Aorta (tissue), 5 donors: ENCODE data around the gene PRKCE. TPM values are rescaled to one million over a fixed set of nuclear protein-coding genes. Genes with fewer than 3 reads are reported as not detected.
"Not testable (repeated sequence)": the region's sequence is repeated elsewhere in the genome, so short reads cannot be mapped to it uniquely, and the experiment has no call there.

Experiments used
- ATAC-seq: fragments of 200-7000 bp; cut with Tn5 transposase; one replicate; pipeline ENCODE4 v1.9.1; 2022; ENCODE audit warnings: moderate library complexity; ENCODE audit not compliant: low FRiP score
- DNase-seq, 2 donors: peaks; one replicate each; pipeline ENCODE4 v3.0.0-alpha.2; 2020
- H3K27ac ChIP-seq, 2 donors: one replicate each; pipeline ENCODE4 v1.5.1; 2013; ENCODE audit warnings: low read length in 2 of 2, mild to moderate bottlenecking in 2 of 2, moderate library complexity in 2 of 2, control low read depth in 1 of 2, inconsistent platforms in 1 of 2, low read depth in 1 of 2
- H3K27me3 ChIP-seq, 2 donors: one replicate each; pipeline ENCODE4 v1.6.1; 2013; ENCODE audit warnings: control low read depth in 1 of 2, low read length in 1 of 2, mild to moderate bottlenecking in 1 of 2, moderate library complexity in 1 of 2; ENCODE audit not compliant: insufficient read depth in 2 of 2, control insufficient read depth in 1 of 2
- H3K36me3 ChIP-seq, 2 donors: one replicate each; pipeline ENCODE4 v1.6.1; 2013; ENCODE audit warnings: control low read depth in 1 of 2, low read length in 1 of 2, mild to moderate bottlenecking in 1 of 2; ENCODE audit not compliant: insufficient read depth in 2 of 2, control insufficient read depth in 1 of 2
- H3K4me1 ChIP-seq, 2 donors: one replicate each; pipeline ENCODE4 v1.6.1; 2013; ENCODE audit warnings: low read length in 2 of 2, control low read depth in 1 of 2, mild to moderate bottlenecking in 1 of 2, moderate library complexity in 1 of 2; ENCODE audit not compliant: insufficient read depth in 2 of 2, control insufficient read depth in 1 of 2
- H3K4me3 ChIP-seq, 2 donors: one replicate each; pipeline ENCODE4 v1.5.1; 2013; ENCODE audit warnings: low read length in 2 of 2, control low read depth in 1 of 2, mild to moderate bottlenecking in 1 of 2
- H3K9me3 ChIP-seq: one replicate; pipeline ENCODE4 v1.6.1; 2013; ENCODE audit warnings: mild to moderate bottlenecking, low read length; ENCODE audit not compliant: control insufficient read depth
- WGBS, 2 donors: extraction: QIAGEN DNeasy Blood & Tissue Kit; methylation state at CpG; one replicate each; pipeline ENCODE4 v1.1.7; 2013; 5-methylcytosine and 5-hydroxymethylcytosine counted together
- intact Hi-C, 2 donors: fragments of 100-400 bp; cut with DNase I; formaldehyde crosslinking; loops; one replicate each; pipeline versions ENCODE4 v1.14.2 to v1.15.0; 2022
- polyA plus RNA-seq, 2 donors: library from polyadenylated mRNA; stranded (reverse); fragments of 200-250 nt; gene quantifications; one replicate each; pipeline ENCODE4 v1.2.3, GENCODE V29; 2013
- total RNA-seq, 2 donors: library from RNA; stranded (reverse); fragmentation: NEBNext Ultra II Directional; extraction: Animal tissue kit (Norgen Biotek cat#: 25700); gene quantifications; one replicate each; pipeline ENCODE4 v1.2.1, GENCODE V29; 2021
- donor health status: healthy with polysubstance abuse.
- donor health status: Bipolar disorder and iron deficiency.
- donor health status: DM: no; HTN: no; CAD: no.
- donor health status: DM: no; HTN: no; CAD: no.
- donor health status: DM: yes; HTN: yes; CAD: no.

Gene PRKCE
- total and polyA plus RNA-seq, 4 donors = 1.5 to 23.8 (median 11.2) TPM

GRCh38 chr2:46216213-46216612 is 564.7 kb downstream of the PRKCE start:
- intact Hi-C loops = no loop called here
- ATAC-seq (no peak), DNase-seq (no peak)
- Histone ChIP-seq H3K27ac (no peak overlapping the region), H3K9me3 (peaks cover 5% of the 10 kb centered on the region), H3K4me3 (no peak overlapping the region), H3K4me1 (no peaks in the 10 kb centered on the region), H3K27me3 (no peaks in the 10 kb centered on the region), H3K36me3 (no peaks in the 10 kb centered on the region)
- WGBS, 2 donors = 0 to 5% methylated on average over 1 of the region's 1 CpG

- 90 to 95% methylated on average over 1 of the region's 1 CpG for WGBS, 2 donors
- ATAC-seq, H3K27me3 ChIP-seq, intact Hi-C loops, H3K4me3 ChIP-seq, H3K4me1 ChIP-seq, H3K27ac ChIP-seq, H3K36me3 ChIP-seq, H3K9me3 ChIP-seq, DNase-seq: not testable (repeated sequence)
These were observed 572.0 kb downstream of the PRKCE start for GRCh38 chr2:46223514-46223913.

GRCh38 chr2:46225150-46225625 is 573.7 kb downstream of the PRKCE start:
- ATAC-seq (no peak), DNase-seq (no peak)
- H3K4me3 ChIP-seq = no peak overlapping the region
- H3K27ac ChIP-seq = no peak overlapping the region
- no peaks in the 10 kb centered on the region for H3K27me3 ChIP-seq
- WGBS, 2 donors = 71 to 97% methylated on average over 2 of the region's 2 CpGs
- H3K4me1 ChIP-seq = peaks cover 0 to under 1% of the 10 kb centered on the region in 2 donors
- no peaks in the 10 kb centered on the region for H3K9me3 ChIP-seq
- intact Hi-C loops = loop anchor here in 1 of 2 donors (2.0 kb wide), 1 partner anchor 38 kb away; no protein-coding TSS in a partner anchor
- no peaks in the 10 kb centered on the region for H3K36me3 ChIP-seq

GRCh38 chr2:46225730-46226129 is 574.3 kb downstream of the PRKCE start:
- Histone ChIP-seq H3K4me3 (no peak overlapping the region), H3K4me1 (peaks cover 0 to 2% of the 10 kb centered on the region in 2 donors), H3K27me3 (no peaks in the 10 kb centered on the region), H3K36me3 (no peaks in the 10 kb centered on the region), H3K9me3 (no peaks in the 10 kb centered on the region), H3K27ac (no peak overlapping the region)
- ATAC-seq = no peak
- no peak for DNase-seq
- intact Hi-C loops = loop anchor here in 1 of 2 donors (2.0 kb wide), 1 partner anchor 39 kb away; no protein-coding TSS in a partner anchor
- WGBS, 2 donors = 78 to 88% methylated on average over 1 of the region's 1 CpG

GRCh38 chr2:46226620-46227019 is 575.1 kb downstream of the PRKCE start:
- Histone ChIP-seq H3K27me3 (no peaks in the 10 kb centered on the region), H3K4me3 (no peak overlapping the region), H3K36me3 (no peaks in the 10 kb centered on the region), H3K27ac (no peak overlapping the region), H3K9me3 (no peaks in the 10 kb centered on the region), H3K4me1 (peaks cover 0 to 2% of the 10 kb centered on the region in 2 donors)
- no peak for DNase-seq
- intact Hi-C loops = no loop called here
- WGBS, 2 donors = 94 to 95% methylated on average over 6 of the region's 6 CpGs
- no peak for ATAC-seq

- H3K36me3 ChIP-seq = no peaks in the 10 kb centered on the region
- H3K9me3 ChIP-seq = no peaks in the 10 kb centered on the region
- no peak for ATAC-seq
- no peaks in the 10 kb centered on the region for H3K27me3 ChIP-seq
- H3K27ac ChIP-seq = no peak overlapping the region
- 75 to 78% methylated on average over 3 of the region's 3 CpGs for WGBS, 2 donors
- H3K4me1 ChIP-seq = peaks cover 0 to 2% of the 10 kb centered on the region in 2 donors
- DNase-seq = no peak
- no peak overlapping the region for H3K4me3 ChIP-seq
- intact Hi-C loops = no loop called here
These were observed 575.5 kb downstream of the PRKCE start for GRCh38 chr2:46227022-46227421.

- DNase-seq (no peak), ATAC-seq (no peak)
- H3K27ac ChIP-seq = no peak overlapping the region
- no peaks in the 10 kb centered on the region for H3K36me3 ChIP-seq
- no peaks in the 10 kb centered on the region for H3K9me3 ChIP-seq
- no peak overlapping the region for H3K4me3 ChIP-seq
- no peaks in the 10 kb centered on the region for H3K27me3 ChIP-seq
- H3K4me1 ChIP-seq = peaks cover 0 to 2% of the 10 kb centered on the region in 2 donors
- intact Hi-C loops = no loop called here
- 85 to 87% methylated on average over 7 of the region's 7 CpGs for WGBS, 2 donors
These were observed 576.3 kb downstream of the PRKCE start for GRCh38 chr2:46227674-46228289.

GRCh38 chr2:46229134-46230063 is 577.9 kb downstream of the PRKCE start:
- Histone ChIP-seq H3K27me3 (no peaks in the 10 kb centered on the region), H3K9me3 (no peaks in the 10 kb centered on the region), H3K36me3 (no peaks in the 10 kb centered on the region), H3K27ac (no peak overlapping the region), H3K4me1 (peaks cover 0 to 2% of the 10 kb centered on the region in 2 donors), H3K4me3 (no peak overlapping the region)
- intact Hi-C loops = loop anchor here in 1 of 2 donors (5.0 kb wide), 2 partner anchors 68 to 138 kb away; partner anchors contain the start of gene EPAS1
- WGBS, 2 donors = 79 to 82% methylated on average over 11 of the region's 11 CpGs
- no peak for DNase-seq
- no peak for ATAC-seq
